GM23248 (cell line): ENCODE data around the gene ITGB1BP1. TPM values are rescaled to one million over a fixed set of nuclear protein-coding genes. Genes with fewer than 3 reads are reported as not detected.

Source experiments
- DNase-seq: peaks from one replicate; pipeline ENCODE4 v3.0.0-alpha.2; 2015
- H2AFZ ChIP-seq: fragments of 200-600 bp; sonication (generic); 2 replicates; pipeline ENCODE4 v1.6.1; 2016; ENCODE audit warnings: antibody characterized with exemption
- H3F3A ChIP-seq: fragments of 200-600 bp; sonication (generic); 2 replicates; pipeline ENCODE4 v1.6.1; 2016; ENCODE audit warnings: mild to moderate bottlenecking, antibody characterized with exemption, mixed run types; ENCODE audit not compliant: insufficient read depth
- H3K27ac ChIP-seq: fragments of 200-600 bp; sonication (generic); 2 replicates; pipeline ENCODE4 v1.5.1; 2016; ENCODE audit warnings: mild to moderate bottlenecking
- H3K27me3 ChIP-seq: fragments of 200-600 bp; sonication (generic); replicated peaks from 2 replicates; pipeline ENCODE4 v1.6.1; 2016; ENCODE audit warnings: mild to moderate bottlenecking; ENCODE audit not compliant: insufficient read depth
- H3K36me3 ChIP-seq: fragments of 200-600 bp; sonication (generic); 2 replicates; pipeline ENCODE4 v1.6.1; 2016; ENCODE audit warnings: low read depth, mild to moderate bottlenecking
- H3K4me1 ChIP-seq: fragments of 200-600 bp; sonication (generic); 2 replicates; pipeline ENCODE4 v1.6.1; 2016; ENCODE audit warnings: mild to moderate bottlenecking; ENCODE audit not compliant: insufficient read depth
- H3K4me2 ChIP-seq: fragments of 200-600 bp; sonication (generic); one replicate; pipeline ENCODE4 v1.6.1; 2016; ENCODE audit warnings: mild to moderate bottlenecking; ENCODE audit not compliant: unreplicated experiment
- H3K4me3 ChIP-seq: fragments of 200-600 bp; sonication (generic); 2 replicates; pipeline ENCODE4 v1.5.1; 2016; ENCODE audit warnings: mild to moderate bottlenecking
- H3K79me2 ChIP-seq: fragments of 200-600 bp; sonication (generic); 2 replicates; pipeline ENCODE4 v1.6.1; 2016; ENCODE audit warnings: mild to moderate bottlenecking; ENCODE audit not compliant: insufficient read depth
- H3K9ac ChIP-seq: fragments of 200-600 bp; sonication (generic); 2 replicates; pipeline ENCODE4 v1.6.1; 2016; ENCODE audit warnings: mild to moderate bottlenecking
- H3K9me2 ChIP-seq: fragments of 200-600 bp; sonication (generic); 2 replicates; pipeline ENCODE4 v1.6.1; 2016; ENCODE audit warnings: mixed run types, mild to moderate bottlenecking, moderate library complexity; ENCODE audit not compliant: insufficient read depth
- H3K9me3 ChIP-seq: fragments of 200-600 bp; sonication (generic); one replicate; pipeline ENCODE4 v1.6.1; 2017; ENCODE audit warnings: low read depth
- H4K20me1 ChIP-seq: fragments of 200-600 bp; sonication (generic); 2 replicates; pipeline ENCODE4 v1.6.0; 2016; ENCODE audit not compliant: insufficient read depth
- EZH2 ChIP-seq: fragments of 200-600 bp; sonication (generic); IDR thresholded peaks from 2 replicates; pipeline ENCODE4 v1.6.1; 2018; ENCODE audit warnings: antibody characterized with exemption, mild to moderate bottlenecking; ENCODE audit not compliant: insufficient read depth, poor library complexity, severe bottlenecking
- EZH2phosphoT487 ChIP-seq: fragments of 200-600 bp; sonication (generic); IDR thresholded peaks from 2 replicates; pipeline ENCODE4 v1.6.1; 2018; ENCODE audit warnings: antibody characterized with exemption, moderate library complexity, mild to moderate bottlenecking, low read depth; ENCODE audit not compliant: insufficient read depth
- WGBS, 2 experiments: methylation state at CpG; one replicate each; pipeline ENCODE4 v1.1.6; 2015 to 2017; ENCODE audit warnings: low lambda C conversion rate in 2 of 2, low coverage in 1 of 2; ENCODE audit errors: missing lambda C conversion rate in 2 of 2; 5-methylcytosine and 5-hydroxymethylcytosine counted together
- in situ Hi-C: fragments of 300-500 bp; cut with MboI; formaldehyde crosslinking; loops from 2 replicates; pipeline ENCODE4 v1.15.0; 2020
- polyA plus RNA-seq: library from polyadenylated mRNA; unstranded; fragments of >200 nt; fragmentation: Nextera tagmentation; extraction: Ambion mirVana; gene quantifications from 2 replicates; pipeline ENCODE4 v1.2.1, GENCODE V29; 2016
- total RNA-seq: library from RNA; depleted of rRNA; stranded (reverse); fragments of >200 nt; shearing (Covaris generic); gene quantifications from 2 replicates; pipeline ENCODE4 v1.2.3, GENCODE V29; 2014

ITGB1BP1 gene
- total and polyA plus RNA-seq, 2 experiments from 2014 or later, result 39.0 to 289 TPM

DNA sequence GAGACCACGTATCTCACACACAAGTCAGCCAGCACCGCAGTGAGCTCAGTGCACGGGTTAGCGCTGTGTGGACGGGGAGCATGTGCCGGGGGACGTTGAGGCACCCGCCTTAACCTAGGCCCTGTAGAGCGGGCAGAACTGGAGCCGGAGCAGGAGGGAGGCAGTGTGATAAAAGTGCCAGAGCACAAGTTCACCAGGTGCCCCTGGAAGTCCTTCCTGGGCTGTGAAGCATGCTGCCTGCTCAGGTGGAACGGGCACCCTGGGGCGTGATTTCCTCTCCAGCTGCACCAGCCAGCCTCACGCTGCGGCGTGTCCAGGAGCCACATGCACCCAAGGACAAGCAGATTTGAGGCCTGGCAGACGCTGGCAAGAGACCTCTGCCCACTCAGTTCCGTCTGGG is 50.3 kb downstream of the ITGB1BP1 start:
- H3K4me3 ChIP-seq, result no peak overlapping the region
- no peaks in the 10 kb centered on the region for H4K20me1 ChIP-seq
- peaks cover 41% of the 10 kb centered on the region for H3K79me2 ChIP-seq
- WGBS, 2 experiments, result 93 to 96% methylated on average over 17 of the region's 17 CpGs
- H2AFZ ChIP-seq, result no peak overlapping the region
- peaks cover 24% of the 10 kb centered on the region for H3K4me1 ChIP-seq
- H3K9me3 ChIP-seq, result no peaks in the 10 kb centered on the region
- in situ Hi-C loops, result no loop called here
- TF ChIP-seq EZH2phosphoT487, result no peak
- no peak for TF ChIP-seq EZH2
- H3K27ac ChIP-seq, result no peak overlapping the region
- H3K9ac ChIP-seq, result no peak overlapping the region
- peaks cover 48% of the 10 kb centered on the region for H3F3A ChIP-seq
- no peaks in the 10 kb centered on the region for H3K9me2 ChIP-seq
- no peak for DNase-seq
- H3K36me3 ChIP-seq, result peaks cover 29% of the 10 kb centered on the region
- no peaks in the 10 kb centered on the region for H3K27me3 ChIP-seq
- H3K4me2 ChIP-seq, result no peak overlapping the region

DNA sequence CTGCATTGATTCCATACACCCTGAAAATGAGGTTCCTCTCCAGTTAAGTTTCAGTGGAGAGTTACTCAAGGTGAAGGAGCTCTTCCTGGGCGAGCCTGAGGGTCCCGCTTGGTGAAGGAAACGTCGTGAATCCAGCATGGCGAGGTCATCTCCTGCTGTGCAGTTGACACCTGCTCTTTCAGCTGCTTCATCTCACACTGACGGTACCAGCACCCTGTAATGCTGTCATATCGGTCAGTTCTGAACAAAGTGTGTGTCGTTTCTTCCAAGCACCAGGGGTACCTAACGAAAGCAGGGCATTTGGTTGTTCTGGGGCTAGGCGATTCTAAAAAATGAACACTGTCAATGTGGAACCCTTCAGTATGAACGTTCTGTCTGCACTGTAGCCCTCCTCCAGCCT is 52.6 kb downstream of the ITGB1BP1 start:
- H3K9me3 ChIP-seq, result no peaks in the 10 kb centered on the region
- no peaks in the 10 kb centered on the region for H4K20me1 ChIP-seq
- peak; percentile 11 for DNase-seq
- peak overlapping the region; percentile 65 for H3K9ac ChIP-seq
- H3K4me2 ChIP-seq, result no peak overlapping the region
- peaks cover 22% of the 10 kb centered on the region for H3K4me1 ChIP-seq
- peak overlapping the region; percentile 83 for H3K27ac ChIP-seq
- H3K27me3 ChIP-seq, result no peaks in the 10 kb centered on the region
- H3K36me3 ChIP-seq, result peaks cover 37% of the 10 kb centered on the region
- in situ Hi-C loops, result no loop called here
- peaks cover 36% of the 10 kb centered on the region for H3F3A ChIP-seq
- 87 to 90% methylated on average over 11 of the region's 11 CpGs for WGBS, 2 experiments
- no peak overlapping the region for H3K4me3 ChIP-seq
- H3K79me2 ChIP-seq, result peaks cover 28% of the 10 kb centered on the region
- H3K9me2 ChIP-seq, result no peaks in the 10 kb centered on the region
- no peak for TF ChIP-seq EZH2phosphoT487
- TF ChIP-seq EZH2, result no peak
- H2AFZ ChIP-seq, result no peak overlapping the region

DNA sequence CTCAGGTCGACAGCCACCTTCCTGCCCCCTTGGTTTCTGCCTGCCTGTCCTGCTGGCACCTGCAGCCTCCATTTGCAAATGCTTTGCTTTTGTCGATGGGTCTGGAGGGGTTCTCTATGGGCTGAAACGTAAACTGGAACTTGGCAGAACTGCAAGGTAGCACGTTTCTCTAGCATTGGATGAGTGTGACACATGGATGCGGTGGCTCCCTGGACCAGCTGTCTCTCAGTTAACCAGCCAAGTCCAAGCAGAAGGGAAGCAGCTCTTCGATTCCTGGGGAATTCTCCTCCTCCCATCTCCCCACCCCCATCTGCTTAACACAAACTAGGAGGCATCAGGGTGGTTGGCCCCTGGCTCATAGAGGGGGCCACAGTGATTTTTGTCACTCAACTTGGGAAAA is 57.3 kb downstream of the ITGB1BP1 start:
- Histone ChIP-seq H3K9me3 (no peaks in the 10 kb centered on the region), H3F3A (peaks cover 24% of the 10 kb centered on the region), H3K4me2 (no peak overlapping the region), H3K9ac (no peak overlapping the region), H3K27ac (no peak overlapping the region), H3K79me2 (peaks cover 20% of the 10 kb centered on the region; the same call in 1 of the 2 replicates), H2AFZ (no peak overlapping the region), H3K4me3 (no peak overlapping the region), H4K20me1 (no peaks in the 10 kb centered on the region), H3K36me3 (peaks cover 47% of the 10 kb centered on the region), H3K4me1 (peaks cover 15% of the 10 kb centered on the region), H3K9me2 (no peaks in the 10 kb centered on the region), H3K27me3 (no peaks in the 10 kb centered on the region)
- DNase-seq, result no peak
- 85 to 90% methylated on average over 6 of the region's 6 CpGs for WGBS, 2 experiments
- in situ Hi-C loops, result no loop called here
- no peak for TF ChIP-seq EZH2phosphoT487
- no peak for TF ChIP-seq EZH2

DNA sequence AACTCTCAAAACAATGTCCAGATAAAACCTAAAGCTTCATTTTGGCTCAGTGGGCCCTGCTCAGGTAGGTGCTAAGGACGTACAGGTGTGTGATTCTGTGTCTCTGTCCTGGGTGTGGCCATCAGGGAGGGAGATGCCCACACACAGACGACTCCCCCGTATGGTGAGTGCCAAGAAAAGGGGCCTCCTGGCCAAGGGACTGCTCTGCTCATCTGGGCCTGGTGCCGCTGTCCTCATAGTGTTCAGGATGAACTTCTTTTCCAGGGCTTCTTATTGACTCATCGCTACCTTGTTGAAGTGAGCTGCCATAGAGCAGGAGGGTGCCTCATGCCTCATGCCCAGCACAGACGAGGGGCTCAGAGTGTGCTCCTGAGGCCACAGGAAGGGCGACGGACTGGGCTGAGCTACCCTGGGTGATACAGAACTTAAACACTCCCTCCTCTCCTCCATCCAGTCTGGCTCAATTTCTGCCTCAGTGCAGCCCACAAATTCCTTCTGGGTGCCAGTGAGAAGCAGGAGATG is 57.8 kb downstream of the ITGB1BP1 start:
- TF ChIP-seq EZH2phosphoT487 (no peak), EZH2 (no peak)
- H3K27me3 ChIP-seq, result no peaks in the 10 kb centered on the region
- no peaks in the 10 kb centered on the region for H3K9me2 ChIP-seq
- H3K79me2 ChIP-seq, result peaks cover 20% of the 10 kb centered on the region; the same call in 1 of the 2 replicates
- peaks cover 24% of the 10 kb centered on the region for H3F3A ChIP-seq
- no peak overlapping the region for H2AFZ ChIP-seq
- H3K4me1 ChIP-seq, result peaks cover 15% of the 10 kb centered on the region
- no peak overlapping the region for H3K4me2 ChIP-seq
- H4K20me1 ChIP-seq, result no peaks in the 10 kb centered on the region
- H3K4me3 ChIP-seq, result no peak overlapping the region
- peaks cover 47% of the 10 kb centered on the region for H3K36me3 ChIP-seq
- H3K9ac ChIP-seq, result peak overlapping the region; percentile 12; the same call in 1 of the 2 replicates
- 97 to 99% methylated on average over 8 of the region's 8 CpGs for WGBS, 2 experiments
- no peaks in the 10 kb centered on the region for H3K9me3 ChIP-seq
- DNase-seq, result no peak
- H3K27ac ChIP-seq, result no peak overlapping the region
- in situ Hi-C loops, result no loop called here
